SK-N-SH treated with all-trans-retinoic acid at 6 μM for 48 hours (cell line): ENCODE data around the gene DAW1.

Experiments
- ATAC-seq: fragments of 200-7000 bp; cut with Tn5 transposase; 3 replicates; pipeline ENCODE4 v1.9.1; 2020; ENCODE audit warnings: mild to moderate bottlenecking, moderate library complexity
- ARNTL ChIP-seq: fragments of 450-650 bp; formaldehyde crosslinking; IDR thresholded peaks from 2 replicates; pipeline ENCODE4 v1.5.0; 2020; ENCODE audit warnings: low read depth, mild to moderate bottlenecking, moderate library complexity, borderline replicate concordance
- BACH2 ChIP-seq: fragments of 250-450 bp; sonication (Bioruptor Pico); IDR thresholded peaks from 2 replicates; pipeline ENCODE4 v1.9.0; 2021; ENCODE audit warnings: mild to moderate bottlenecking, borderline replicate concordance
- ESRRG ChIP-seq: fragments of 250-450 bp; sonication (Bioruptor Pico); IDR thresholded peaks from 2 replicates; pipeline ENCODE4 v1.6.1; 2021; ENCODE audit warnings: mild to moderate bottlenecking
- GLIS3 ChIP-seq: fragments of 250-450 bp; sonication (Bioruptor Pico); IDR thresholded peaks from 2 replicates; pipeline ENCODE4 v1.5.0; 2020; ENCODE audit warnings: mild to moderate bottlenecking, moderate library complexity
- ISL1 ChIP-seq: fragments of 250-450 bp; sonication (Bioruptor Pico); IDR thresholded peaks from 2 replicates; pipeline ENCODE4 v2.1.2; 2022; ENCODE audit warnings: mild to moderate bottlenecking, moderate library complexity
- PATZ1 ChIP-seq: fragments of 250-450 bp; sonication (Bioruptor Pico); IDR thresholded peaks from 2 replicates; pipeline ENCODE4 v1.8.0; 2020; ENCODE audit warnings: mild to moderate bottlenecking, moderate library complexity, borderline replicate concordance
- PPARA ChIP-seq: fragments of 250-450 bp; sonication (Bioruptor Pico); IDR thresholded peaks from 2 replicates; pipeline ENCODE4 v1.5.0; 2020; ENCODE audit warnings: mild to moderate bottlenecking, borderline replicate concordance
- RARB ChIP-seq: fragments of 250-450 bp; sonication (Bioruptor Pico); IDR thresholded peaks from 2 replicates; pipeline ENCODE4 v1.8.0; 2021; ENCODE audit warnings: mild to moderate bottlenecking, moderate library complexity
- SNAI2 ChIP-seq: fragments of 250-450 bp; sonication (Bioruptor Pico); IDR thresholded peaks from 2 replicates; pipeline ENCODE4 v1.5.0; 2020; ENCODE audit warnings: mild to moderate bottlenecking, moderate library complexity
- TCF4 ChIP-seq: fragments of 250-450 bp; sonication (Bioruptor Pico); IDR thresholded peaks from 2 replicates; pipeline ENCODE4 v1.8.0; 2021; ENCODE audit warnings: mild to moderate bottlenecking, moderate library complexity, borderline replicate concordance
- TOX ChIP-seq: fragments of 250-450 bp; sonication (Bioruptor Pico); IDR thresholded peaks from 2 replicates; pipeline ENCODE4 v1.8.0; 2021; ENCODE audit warnings: mild to moderate bottlenecking, moderate library complexity, borderline replicate concordance
- TSHZ2 ChIP-seq: fragments of 250-450 bp; sonication (Bioruptor Pico); IDR thresholded peaks from 2 replicates; pipeline ENCODE4 v1.5.0; 2020; ENCODE audit warnings: mild to moderate bottlenecking, moderate library complexity
- ZC3H10 ChIP-seq: fragments of 250-450 bp; sonication (Bioruptor Pico); IDR thresholded peaks from 2 replicates; pipeline ENCODE4 v1.5.1; 2021; ENCODE audit warnings: mild to moderate bottlenecking, moderate library complexity
- ZFP3 ChIP-seq: fragments of 250-450 bp; sonication (Bioruptor Pico); IDR thresholded peaks from 2 replicates; pipeline ENCODE4 v1.5.0; 2020; ENCODE audit warnings: mild to moderate bottlenecking, moderate library complexity
- ZFP30 ChIP-seq: fragments of 450-650 bp; formaldehyde crosslinking; IDR thresholded peaks from 2 replicates; pipeline ENCODE4 v1.5.0; 2022; ENCODE audit warnings: mild to moderate bottlenecking, moderate library complexity
- ZNF565 ChIP-seq: fragments of 450-650 bp; formaldehyde crosslinking; conservative IDR thresholded peaks from 2 replicates; pipeline ENCODE4 v1.5.0; 2020; ENCODE audit warnings: low read depth, mild to moderate bottlenecking, moderate library complexity
- ZNF70 ChIP-seq: fragments of 450-650 bp; formaldehyde crosslinking; IDR thresholded peaks from 2 replicates; pipeline ENCODE4 v1.5.0; 2020; ENCODE audit warnings: mild to moderate bottlenecking, moderate library complexity
- TF ChIP-seq, protein P1 (sequence below): fragments of 250-450 bp; sonication (Bioruptor Pico); IDR thresholded peaks from 2 replicates; pipeline ENCODE4 v1.8.0; 2021; ENCODE audit warnings: low read depth, mild to moderate bottlenecking, moderate library complexity, borderline replicate concordance

Gene DAW1

GRCh38 chr2:227848146-227848545 is 23.3 kb upstream of the DAW1 start:
- no peak for ATAC-seq
- TF ChIP-seq PPARA (CRISPR knock-in tag) (no peak), ISL1 (no peak), ZFP3 (CRISPR knock-in tag) (no peak), PATZ1 (CRISPR knock-in tag) (no peak), ZFP30 (CRISPR knock-in tag) (no peak), RARB (CRISPR knock-in tag) (no peak), GLIS3 (no peak), ZNF70 (CRISPR knock-in tag) (no peak), ESRRG (CRISPR knock-in tag) (no peak)
- TF ChIP-seq, protein P1, sequence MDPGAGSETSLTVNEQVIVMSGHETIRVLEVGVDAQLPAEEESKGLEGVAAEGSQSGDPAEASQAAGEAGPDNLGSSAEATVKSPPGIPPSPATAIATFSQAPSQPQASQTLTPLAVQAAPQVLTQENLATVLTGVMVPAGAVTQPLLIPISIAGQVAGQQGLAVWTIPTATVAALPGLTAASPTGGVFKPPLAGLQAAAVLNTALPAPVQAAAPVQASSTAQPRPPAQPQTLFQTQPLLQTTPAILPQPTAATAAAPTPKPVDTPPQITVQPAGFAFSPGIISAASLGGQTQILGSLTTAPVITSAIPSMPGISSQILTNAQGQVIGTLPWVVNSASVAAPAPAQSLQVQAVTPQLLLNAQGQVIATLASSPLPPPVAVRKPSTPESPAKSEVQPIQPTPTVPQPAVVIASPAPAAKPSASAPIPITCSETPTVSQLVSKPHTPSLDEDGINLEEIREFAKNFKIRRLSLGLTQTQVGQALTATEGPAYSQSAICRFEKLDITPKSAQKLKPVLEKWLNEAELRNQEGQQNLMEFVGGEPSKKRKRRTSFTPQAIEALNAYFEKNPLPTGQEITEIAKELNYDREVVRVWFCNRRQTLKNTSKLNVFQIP (CRISPR knock-in tag) = no peak
- TF ChIP-seq, all 23 proteins: peak for 0

DNA sequence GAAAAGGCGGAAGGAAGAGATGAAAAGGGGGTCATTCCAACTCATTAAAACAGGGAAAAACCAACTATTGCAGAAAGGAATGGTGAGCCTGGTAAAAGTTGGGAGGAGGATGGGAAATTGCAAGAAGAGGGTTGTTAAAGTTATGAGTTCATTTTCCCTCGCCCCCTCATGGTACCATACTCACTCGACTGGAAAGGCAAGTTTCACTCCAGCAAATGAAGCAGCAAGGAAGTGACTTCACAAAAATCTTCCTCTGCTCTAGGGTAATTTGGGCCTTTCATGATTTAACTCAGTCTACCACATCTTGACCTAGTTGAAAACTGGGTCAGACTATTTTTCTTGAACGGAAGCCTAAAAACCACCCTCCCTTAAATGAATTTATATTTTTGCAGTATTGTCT is 22.8 kb upstream of the DAW1 start:
- ATAC-seq = no peak
- TF ChIP-seq TSHZ2 (CRISPR knock-in tag) (no peak), ZNF70 (CRISPR knock-in tag) (no peak)

- no peak; the same call in 2 of the 3 replicates for ATAC-seq
- TF ChIP-seq BACH2 (CRISPR knock-in tag) (no peak), RARB (CRISPR knock-in tag) (no peak), ISL1 (peak; percentile 21; the same call in 1 of the 2 replicates)
Observed at GRCh38 chr2:227849906-227850305, 21.5 kb upstream of the DAW1 start.

DNA sequence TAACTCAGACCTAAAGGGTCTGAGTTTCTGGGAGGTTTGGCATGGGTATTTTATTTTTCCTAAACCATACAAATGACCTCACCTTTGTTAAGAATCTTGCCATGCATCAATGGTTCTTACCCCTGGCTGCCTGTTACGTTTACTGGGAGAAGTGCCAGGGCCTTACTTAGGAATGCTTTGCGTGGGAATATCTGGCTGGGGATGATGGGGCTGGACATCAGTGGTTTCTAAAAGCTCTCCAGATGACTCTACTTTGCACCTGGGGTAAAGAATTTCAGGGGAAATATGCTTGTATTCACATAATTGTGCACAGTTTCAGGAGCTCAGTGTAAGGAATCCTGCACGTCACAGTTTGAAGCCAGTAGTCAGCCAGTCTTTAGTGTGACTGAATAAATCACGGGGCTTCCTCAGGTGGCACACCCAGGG is 18.2 kb upstream of the DAW1 start:
- peak; percentile 87 for ATAC-seq
- TF ChIP-seq ZC3H10 (no peak), PATZ1 (CRISPR knock-in tag) (peak; percentile 49; the same call in 1 of the 2 replicates), RARB (CRISPR knock-in tag) (no peak), ESRRG (CRISPR knock-in tag) (no peak), SNAI2 (CRISPR knock-in tag) (no peak), TOX (peak; percentile 35; the same call in 1 of the 2 replicates), ISL1 (peak; percentile 86)
- TF ChIP-seq, all 23 proteins: peak for 3

- ATAC-seq = peak; percentile 52
- TF ChIP-seq BACH2 (CRISPR knock-in tag) (no peak), ARNTL (CRISPR knock-in tag) (no peak), ESRRG (CRISPR knock-in tag) (no peak), TOX (no peak), TCF4 (no peak), ZNF565 (CRISPR knock-in tag) (no peak), ZNF70 (CRISPR knock-in tag) (no peak)
- TF ChIP-seq, protein P1 (CRISPR knock-in tag) = no peak
Observed at GRCh38 chr2:227853765-227854271, 17.6 kb upstream of the DAW1 start.
